NCI-H748 treated with DMSO at 0.1 percent for 48 hours (cell line): ENCODE measurements around the gene NRXN3.

ENCODE experiments used
- DNase-seq: peaks from one replicate; lab custom pipeline; 2025; lab: John Stamatoyannopoulos, UW

NRXN3 gene

DNA sequence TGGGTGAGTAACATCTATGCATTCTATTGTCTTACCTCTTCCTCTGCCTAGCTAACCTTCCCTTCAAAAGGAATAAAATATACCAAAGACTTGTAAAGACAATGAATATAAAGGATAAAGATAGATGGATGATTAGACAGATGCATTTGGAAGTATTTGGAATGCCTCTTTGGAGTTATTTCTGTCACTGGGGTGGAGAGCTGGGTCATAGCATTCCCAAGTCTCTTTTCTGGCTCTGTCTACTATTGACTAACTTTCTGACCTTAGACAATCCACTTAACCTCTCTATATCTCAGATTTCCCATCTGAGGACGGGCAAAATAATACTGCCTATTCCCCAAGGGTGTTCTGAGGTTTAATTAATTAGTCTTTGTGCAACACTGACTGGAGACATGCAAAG, 1523.8 kb downstream of the NRXN3 start:
- DNase-seq: no peak

DNA sequence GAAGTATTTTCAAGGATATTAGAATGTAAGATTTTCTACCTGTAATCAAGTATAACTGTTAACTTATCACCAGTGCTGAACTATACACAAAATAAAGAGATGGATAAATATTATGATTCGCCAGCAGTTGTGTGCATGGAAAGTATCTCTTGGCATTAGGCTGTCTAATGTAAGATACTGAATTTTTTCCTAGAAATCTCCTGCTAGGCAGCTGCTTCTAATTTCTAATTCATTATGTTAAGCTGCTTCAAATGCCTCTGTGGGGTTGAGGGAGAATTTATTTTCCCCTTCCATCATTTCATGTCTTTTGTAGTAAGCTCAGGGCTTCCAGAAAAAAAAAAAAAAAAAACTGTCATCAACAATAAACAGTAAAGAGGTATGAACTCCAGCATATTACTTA, 1525.1 kb downstream of the NRXN3 start:
- no peak for DNase-seq

DNA sequence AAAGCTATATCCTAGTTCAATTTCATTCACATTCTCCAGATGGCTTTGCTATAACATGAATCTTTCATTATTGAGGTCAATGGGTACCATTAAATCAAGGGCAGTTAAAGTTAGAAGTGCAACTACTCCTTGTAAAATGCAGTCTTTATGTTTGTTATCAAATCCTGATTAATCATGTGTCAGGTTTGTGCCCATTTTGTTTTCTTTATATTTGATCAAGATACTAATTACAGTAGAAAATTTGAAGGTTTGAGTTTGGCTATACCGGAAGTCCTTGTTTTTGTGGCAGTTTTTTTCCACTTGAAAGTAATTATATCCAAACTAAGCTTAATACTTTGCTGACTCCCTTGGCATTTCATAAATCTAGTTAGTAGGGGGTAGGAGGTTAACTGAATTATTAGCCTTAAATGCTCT, 1528.1 kb downstream of the NRXN3 start:
- DNase-seq: no peak

DNA sequence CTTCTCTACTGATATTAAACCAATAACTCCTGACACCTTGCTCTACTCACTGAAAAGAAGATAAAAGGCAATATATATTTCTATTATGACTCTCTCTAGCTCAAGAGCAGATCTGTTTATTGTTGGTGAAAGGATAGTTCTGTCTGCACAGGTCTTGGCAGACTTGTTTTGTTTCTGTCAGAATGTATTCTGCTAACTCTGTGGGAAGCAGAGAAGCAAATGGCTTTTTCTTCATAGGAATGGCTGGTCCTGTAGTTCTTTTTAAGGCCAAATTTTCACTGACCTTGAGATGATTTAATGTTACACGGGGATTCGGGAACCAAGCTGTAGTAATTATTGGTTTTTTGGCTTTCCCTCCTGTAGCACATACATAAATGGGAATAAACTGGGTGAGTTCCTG, 1529.0 kb downstream of the NRXN3 start:
- no peak for DNase-seq

DNA sequence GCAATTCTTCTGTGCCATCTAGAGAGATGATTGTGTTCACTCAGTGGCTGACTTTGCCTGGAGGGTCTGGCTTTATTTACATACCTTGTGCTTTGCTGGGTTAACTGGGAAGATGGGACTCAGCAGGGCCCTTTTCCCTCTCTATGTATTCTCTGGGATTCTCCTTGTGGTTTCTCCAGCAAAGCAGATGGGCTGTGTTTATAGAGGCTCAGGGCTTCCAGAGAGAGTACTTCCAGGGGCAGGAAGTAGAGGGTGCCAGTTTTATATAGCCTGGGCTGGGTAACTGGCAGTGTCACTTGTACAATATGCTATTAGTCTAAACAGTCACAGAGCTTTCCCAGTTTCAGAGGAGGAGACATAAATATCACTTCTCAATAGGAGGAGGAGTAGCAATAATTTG, 1531.2 kb downstream of the NRXN3 start:
- DNase-seq: no peak

DNA sequence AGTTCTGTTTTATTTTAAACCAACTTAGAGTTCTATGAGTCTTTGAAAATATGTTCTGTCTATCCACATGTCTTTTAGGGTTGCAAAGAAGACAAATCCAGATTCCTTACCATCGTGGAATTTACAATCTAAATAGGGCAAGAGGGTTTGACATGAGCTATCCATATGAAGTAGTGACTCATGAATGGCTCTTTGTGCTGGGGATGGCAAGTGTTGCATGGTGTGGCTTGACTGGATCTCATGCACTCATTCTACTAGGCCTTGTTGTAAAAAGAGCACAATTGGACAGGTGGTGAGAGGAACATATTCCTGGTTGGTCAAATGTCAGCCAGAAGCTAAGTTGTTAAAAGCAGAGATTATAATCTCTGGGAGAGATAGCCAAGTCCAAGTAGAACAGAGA, 1532.0 kb downstream of the NRXN3 start:
- DNase-seq: no peak

DNA sequence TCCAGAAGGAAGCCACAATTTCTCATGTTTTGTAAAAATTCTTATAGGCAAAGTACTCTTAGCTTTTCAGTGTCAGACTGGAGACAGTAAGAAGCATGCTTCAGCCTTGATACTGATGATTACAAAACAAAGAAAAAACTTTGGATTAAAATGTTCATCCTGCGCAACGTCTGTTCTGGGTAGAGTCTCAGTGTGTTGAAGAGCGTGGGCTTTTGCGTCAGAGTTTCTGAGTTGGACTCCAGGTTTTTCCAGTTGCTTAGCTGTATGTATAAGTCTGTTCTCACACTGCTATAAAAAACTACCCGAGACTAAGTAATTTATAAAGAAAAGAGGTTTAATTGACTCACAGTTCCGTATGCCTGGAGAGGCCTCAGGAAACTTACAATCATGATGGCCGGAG, 1533.0 kb downstream of the NRXN3 start:
- no peak for DNase-seq

DNA sequence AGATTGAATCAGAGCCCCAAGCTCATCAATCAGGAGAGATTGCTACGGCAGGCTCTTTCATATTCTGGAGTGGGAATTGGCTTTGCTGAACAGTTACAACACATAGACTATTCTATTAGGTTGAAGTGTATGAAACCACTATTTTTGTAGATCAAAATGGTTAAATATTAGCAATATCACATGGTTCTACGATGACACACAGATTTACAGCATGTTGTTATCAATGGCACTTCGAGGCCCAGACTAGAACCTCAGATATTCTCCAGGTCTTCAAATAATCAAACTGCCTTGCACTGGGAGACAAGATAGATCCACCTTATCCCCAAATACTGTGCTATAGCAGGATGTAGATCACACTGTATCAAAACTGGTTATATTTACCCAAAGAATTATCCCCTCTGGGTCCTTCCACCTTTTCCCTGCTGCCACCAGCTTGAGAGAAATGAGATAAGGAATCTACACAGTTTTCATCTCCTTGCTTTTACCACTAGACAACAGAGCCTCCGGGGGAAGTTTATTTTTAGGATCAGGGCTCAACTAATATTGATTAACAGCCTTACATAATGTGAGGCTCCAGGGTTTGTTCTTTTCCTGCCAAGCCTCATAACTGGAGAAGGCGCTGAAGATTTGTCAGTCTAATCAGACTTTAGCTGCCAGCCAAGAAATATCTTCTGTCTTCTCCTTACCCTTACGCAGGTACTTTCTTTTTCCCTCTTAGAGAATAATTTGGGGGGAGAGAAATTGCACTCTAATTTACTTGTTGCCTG, 1534.1 kb downstream of the NRXN3 start:
- no peak for DNase-seq

DNA sequence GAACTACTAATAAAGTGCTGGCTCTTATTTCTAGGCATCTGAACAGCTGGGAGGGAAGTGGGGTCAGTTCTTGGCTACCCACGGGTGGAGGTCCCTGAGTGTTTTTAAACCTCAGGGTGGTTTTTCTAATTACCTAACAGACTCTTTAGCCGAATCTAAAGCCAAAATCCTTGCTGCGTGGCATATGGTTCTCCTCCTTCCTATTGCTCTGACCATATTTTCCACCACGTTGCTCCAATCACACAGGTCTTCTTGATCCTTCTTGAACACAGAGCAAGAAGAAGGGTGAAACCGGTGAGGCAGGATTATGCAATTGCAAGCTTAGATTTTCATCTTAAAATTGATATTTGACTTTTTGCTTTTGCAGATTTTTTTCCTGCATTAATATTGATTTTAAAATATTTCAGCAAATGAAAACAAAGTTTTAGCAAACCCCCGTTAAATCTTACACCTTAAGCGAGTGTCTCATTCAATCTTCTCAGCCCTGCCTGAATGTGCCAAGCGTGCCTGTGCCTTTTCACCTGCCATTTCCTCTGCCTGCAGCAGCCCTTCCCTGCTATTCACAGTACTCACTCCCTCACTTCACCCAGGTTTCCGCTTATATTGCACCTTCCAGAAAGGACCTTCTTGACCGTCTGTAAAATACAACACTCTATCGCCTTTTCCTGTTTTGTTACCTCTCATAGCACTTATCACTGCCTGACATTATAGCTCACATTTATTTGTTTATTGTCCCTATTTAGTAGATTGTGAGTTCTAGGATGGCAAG, 1535.1 kb downstream of the NRXN3 start:
- DNase-seq: no peak

DNA sequence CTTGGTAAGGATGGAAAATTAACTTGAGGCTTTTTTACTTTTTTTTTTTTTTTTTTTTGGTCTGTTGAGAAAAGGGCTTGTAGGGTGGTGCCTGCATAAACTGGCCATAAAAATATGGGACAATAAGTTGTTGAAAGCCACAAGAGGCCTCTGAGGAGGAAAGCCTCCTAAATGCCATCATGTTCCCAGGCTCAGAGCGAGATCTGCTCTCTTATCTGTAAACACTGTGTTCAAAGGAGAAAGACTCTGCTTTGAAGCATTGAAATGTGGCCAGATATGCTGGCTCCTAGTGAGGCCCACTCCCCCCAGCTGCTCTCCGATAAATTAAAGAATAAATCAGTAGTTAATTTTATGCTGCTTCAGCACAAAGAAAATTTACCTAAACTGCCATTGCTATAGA, 1536.2 kb downstream of the NRXN3 start:
- no peak for DNase-seq

DNA sequence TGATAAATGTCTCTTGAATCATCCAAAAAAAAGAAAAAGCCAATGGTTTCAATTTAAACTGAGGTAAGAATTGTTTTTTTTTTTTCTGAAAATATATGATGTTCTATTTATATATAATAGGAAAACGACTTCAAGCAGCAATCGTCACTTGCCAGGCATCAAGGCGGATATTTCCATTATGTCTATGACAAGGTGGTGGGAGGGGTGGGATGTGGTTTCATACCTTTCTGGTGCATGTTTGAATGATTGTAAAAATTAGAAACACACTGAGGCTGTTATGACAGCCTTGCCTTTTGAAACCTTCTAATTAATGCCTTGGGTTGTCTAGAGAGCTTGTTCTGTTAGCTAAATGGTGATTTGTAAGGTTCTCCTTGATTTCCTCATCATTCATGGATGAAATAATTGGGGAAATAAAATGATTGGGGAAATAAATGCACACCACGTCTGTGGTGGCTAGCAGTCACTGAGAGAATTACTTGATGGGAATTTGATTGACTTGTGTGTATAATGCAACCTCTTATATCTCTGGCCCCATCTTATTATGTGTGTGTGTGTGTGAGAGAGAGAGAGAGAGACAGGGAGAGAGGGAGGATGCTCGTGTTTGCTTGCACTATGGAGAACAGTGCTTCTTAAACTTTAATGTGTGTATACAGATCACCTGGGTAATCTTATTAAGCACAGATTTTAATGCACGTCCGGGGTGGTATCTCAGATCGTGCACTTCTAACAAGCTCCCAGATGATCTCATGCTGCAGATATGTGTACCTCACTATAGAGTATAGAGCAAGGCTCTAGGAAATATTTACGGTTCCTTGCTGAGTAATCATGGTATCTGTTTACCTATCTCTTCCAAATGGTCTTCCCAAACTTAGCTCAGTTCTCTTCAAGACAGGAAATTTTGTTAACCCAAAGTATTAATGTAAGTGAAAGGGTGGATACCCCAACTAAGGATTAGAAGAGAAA, 1538.5 kb downstream of the NRXN3 start:
- DNase-seq: no peak

DNA sequence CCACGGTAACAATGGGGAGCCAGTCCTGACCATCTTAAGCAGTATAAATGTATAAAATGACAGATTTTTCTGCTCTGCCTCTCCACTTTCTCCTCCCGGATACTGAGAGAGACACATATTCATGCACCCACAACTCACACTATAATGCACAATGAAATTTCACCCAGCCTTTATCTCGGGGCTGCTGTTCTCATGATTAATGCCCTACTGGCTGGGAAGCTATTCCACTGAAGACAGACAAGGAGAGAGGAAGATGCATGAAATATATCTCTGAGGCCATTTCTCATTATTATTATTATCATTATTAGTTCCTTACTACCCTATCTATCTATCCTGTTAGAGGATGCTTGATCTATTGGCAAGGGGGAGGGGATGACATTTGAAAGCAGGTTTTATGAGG, 1539.4 kb downstream of the NRXN3 start:
- DNase-seq: no peak

DNA sequence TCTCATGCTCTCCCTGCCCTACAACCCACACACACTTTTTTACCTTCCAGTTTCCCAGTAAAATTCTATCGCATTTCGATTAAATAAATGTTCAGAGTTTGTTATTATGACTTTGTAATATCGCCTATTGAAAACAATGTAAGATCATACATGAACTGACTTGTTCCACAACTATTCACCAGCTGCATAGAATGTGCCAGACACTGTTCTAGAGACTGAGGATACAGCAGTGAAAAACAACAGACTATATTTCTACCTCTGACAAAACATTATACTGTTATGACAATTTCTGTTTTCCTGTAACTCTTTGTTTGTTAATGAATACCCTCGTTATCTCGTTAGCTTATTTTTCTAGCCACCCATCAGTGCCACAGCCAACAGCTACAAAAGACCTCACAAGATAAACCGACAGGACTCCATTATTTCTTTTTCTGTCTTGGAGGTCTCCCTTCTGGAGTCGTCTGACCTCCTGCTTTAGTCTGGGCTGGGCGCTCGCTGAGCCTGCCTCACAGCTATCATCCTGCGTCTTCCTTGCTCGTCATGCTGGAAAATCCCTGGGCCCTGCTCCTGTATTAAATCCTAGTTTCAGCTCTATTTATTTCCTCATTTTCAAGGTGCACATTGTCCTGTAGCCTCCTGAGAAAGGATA, 1542.3 kb downstream of the NRXN3 start:
- no peak for DNase-seq

DNA sequence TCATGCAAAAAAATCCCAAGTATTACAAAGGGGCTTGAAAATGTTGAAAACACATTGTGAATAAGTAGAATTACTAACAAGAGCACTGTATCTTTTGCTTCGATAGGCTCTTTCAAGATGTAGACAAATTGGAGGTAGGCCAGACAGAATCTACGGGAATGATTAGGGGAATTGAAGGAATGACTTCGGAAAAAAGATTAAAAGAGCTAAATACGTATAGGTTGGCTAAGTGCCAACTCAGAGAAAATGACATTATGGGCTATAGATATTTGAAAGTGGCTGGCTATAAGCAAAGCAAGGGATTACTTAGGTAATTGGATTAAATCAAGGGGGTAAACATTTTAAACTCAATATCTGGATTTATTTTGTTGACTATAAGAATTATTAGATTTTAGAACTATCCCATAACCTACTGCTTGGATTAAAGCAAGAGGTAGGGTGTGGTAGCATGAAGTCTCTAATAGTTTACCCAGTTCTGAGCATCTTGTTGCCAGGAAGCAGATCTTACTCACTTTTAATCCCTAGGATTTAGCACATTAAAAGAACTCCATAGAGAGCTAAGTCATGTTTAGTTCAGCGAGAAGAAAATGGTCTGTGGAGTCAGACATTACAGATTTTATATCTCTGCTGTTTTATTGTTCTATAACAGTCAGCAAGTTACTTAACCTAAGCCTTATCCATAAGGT, 1551.4 kb downstream of the NRXN3 start:
- no peak for DNase-seq

DNA sequence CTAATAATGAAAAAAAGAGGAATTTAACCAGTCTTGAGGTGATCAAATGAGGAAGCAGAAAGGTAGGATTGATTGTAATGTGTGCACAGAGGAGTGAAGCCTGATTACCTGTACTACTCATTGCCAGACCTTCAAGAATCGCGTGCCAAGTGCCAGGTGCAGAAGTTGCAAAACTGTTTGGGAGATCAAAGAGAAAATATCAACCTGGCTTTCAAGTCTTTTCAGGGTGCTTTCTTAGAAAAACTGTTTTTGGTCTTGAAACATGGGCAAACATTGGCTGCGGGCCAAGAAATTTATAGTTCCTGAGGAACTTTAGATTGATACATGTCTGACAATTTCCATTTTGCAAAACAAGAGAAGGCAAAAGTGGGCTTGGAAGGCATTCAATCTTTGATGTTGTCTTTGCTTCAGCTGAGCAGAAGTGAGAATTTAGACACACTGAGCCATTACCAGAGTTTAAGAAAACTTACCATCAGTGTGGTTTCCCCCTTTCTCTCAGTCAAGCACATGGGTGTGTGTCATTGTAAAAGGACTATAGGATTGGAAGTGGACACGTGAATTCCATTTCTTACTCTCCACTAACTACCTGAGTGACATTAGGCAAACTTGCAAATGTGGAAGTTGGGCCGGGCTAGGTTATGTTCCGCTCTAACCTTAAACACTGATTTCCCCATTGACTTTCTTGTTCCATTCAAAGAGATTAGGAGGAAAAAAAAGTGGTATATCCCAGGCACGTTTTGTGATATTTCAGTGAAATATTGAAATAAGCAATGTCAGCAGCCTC, 1555.0 kb downstream of the NRXN3 start:
- DNase-seq: no peak

DNA sequence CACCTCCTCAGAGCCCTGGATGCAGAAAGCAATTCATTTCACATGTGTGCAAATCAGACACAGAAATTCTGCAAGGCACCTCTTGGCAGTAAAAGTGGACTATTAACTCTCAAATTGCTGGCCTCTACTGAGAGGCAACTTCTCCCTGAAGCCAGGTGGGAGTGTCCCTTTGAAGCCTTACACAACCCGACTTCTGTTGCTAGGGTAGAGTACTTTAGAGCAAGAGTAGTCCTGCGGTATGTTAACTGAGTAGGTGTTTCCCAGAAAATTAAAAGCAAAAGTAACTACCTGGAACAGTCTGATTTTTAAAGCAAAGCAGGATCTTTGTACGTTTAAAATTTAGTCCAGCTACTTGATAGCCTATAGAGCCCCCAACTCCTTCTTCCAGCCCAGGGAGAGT, 1557.7 kb downstream of the NRXN3 start:
- no peak for DNase-seq

DNA sequence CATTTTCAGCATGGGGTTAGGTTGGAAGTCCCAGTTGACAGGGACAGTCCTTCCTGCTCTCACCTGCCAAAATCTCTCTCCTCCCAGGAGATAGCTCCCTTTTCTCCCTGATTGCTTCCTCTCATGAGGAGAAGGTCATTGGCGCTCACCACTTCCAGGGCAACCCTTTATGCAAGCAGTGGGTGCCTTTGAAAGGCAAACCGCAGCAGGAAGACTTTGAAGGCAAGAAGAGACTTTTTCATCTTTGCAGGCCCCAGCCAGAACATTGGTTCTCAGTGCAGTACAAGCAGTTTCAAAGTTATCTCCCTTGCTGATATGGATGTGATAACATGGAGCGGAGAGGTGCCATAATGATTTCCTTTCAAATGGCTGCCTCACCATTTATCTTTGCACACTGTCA, 1558.2 kb downstream of the NRXN3 start:
- DNase-seq: no peak

DNA sequence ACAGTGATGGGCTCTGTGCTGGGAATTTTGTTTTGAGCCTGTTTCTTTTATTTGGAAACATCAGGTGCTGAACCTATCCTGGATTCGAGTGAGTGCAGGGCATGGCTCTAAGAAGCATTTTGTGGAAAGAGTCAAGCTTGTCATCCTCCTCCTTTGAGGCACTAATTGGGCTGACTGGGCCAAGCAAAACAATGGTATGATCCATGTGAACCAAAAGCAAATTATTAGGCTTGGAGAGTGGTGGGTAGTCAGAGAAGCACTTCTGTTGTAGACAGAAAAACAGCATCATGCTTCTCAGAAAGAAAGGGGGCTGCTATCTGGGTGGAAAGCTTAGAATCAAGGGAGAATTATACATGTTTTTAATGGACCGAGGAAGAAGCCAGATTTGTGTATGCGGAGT, 1559.6 kb downstream of the NRXN3 start:
- no peak for DNase-seq

DNA sequence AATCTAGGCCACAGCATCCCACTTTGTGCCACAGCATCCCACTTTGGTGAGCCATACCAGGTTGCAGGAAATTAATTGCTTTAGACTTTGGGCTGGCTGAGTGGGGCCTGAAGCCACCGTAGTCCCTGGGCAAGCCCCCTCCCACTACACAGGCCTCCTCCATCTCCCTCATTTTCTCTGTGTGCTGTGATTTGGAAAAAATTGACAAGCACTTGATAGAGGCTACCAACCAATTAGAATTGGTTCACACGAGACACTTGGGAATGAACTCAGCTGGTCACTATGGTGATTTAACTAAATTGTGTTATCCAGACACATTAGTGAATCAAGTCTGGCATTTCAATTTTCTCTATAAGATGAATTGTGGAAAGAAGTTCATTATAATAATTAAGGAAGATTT, 1560.0 kb downstream of the NRXN3 start:
- DNase-seq: no peak

DNA sequence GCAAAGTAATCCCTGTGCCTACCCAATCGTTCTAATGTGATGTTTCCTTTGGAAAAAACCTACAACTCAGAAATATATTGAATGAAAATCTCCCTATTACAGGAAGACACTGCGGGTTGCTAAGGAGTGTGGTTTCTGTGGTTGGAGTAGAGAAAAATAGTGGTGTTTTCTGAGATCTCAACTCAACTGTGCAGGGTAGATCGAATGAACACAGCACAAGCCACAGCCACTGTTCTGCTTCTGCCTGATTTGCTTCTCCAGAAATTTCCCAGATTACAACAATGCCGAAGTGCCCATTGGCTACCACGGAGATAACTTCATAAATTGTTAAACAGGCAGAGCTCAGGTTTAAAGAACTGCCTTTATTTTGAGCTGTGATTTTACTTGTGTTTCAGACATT, 1560.8 kb downstream of the NRXN3 start:
- no peak for DNase-seq
